SH-SY5Y (cell line): ENCODE data around the gene COL18A1.

Experiments used
- GATA2 ChIP-seq: IDR thresholded peaks from 2 replicates; pipeline ENCODE4 v1.6.1; 2011; ENCODE audit warnings: mild to moderate bottlenecking, low read depth, low read length
- GATA3 ChIP-seq: IDR thresholded peaks from 2 replicates; pipeline ENCODE4 v1.6.1; 2011; ENCODE audit warnings: low read depth, mild to moderate bottlenecking, low read length, moderate library complexity

- TF ChIP-seq GATA3 (no peak), GATA2 (no peak)
These were observed 37.3 kb upstream of the COL18A1 start for GRCh38 chr21:45367402-45368351.
